MM.1S (cell line): ENCODE data around the gene EBF3.

ENCODE experiments used
- DNase-seq: peaks from one replicate; pipeline ENCODE4 v3.0.0-alpha.2; 2015
- H2AFZ ChIP-seq: fragments of 300-600 bp; sonication (generic); 2 replicates; pipeline ENCODE4 v1.6.0; 2016; ENCODE audit warnings: antibody characterized with exemption, low read length
- H3F3A ChIP-seq: fragments of 300-600 bp; sonication (generic); 2 replicates; pipeline ENCODE4 v1.6.1; 2016; ENCODE audit warnings: mild to moderate bottlenecking, antibody characterized with exemption, low read length, moderate library complexity, mixed read lengths; ENCODE audit not compliant: insufficient read depth
- H3K27ac ChIP-seq: fragments of 300-600 bp; sonication (generic); 2 replicates; pipeline ENCODE4 v1.5.1; 2016; ENCODE audit warnings: mild to moderate bottlenecking, low read length
- H3K27me3 ChIP-seq: fragments of 300-600 bp; sonication (generic); replicated peaks from 2 replicates; pipeline ENCODE4 v1.6.0; 2016; ENCODE audit warnings: low read length; ENCODE audit not compliant: insufficient read depth
- H3K36me3 ChIP-seq: fragments of 300-600 bp; sonication (generic); replicated peaks from 2 replicates; pipeline ENCODE4 v1.6.1; 2016; ENCODE audit warnings: mild to moderate bottlenecking, low read length, mixed read lengths; ENCODE audit not compliant: insufficient read depth
- H3K4me1 ChIP-seq: fragments of 300-600 bp; sonication (generic); 2 replicates; pipeline ENCODE4 v1.6.1; 2016; ENCODE audit warnings: low read length, mixed read lengths
- H3K4me2 ChIP-seq: fragments of 300-600 bp; sonication (generic); 2 replicates; pipeline ENCODE4 v1.6.0; 2016; ENCODE audit warnings: low read depth, low read length
- H3K4me3 ChIP-seq: fragments of 300-600 bp; sonication (generic); 2 replicates; pipeline ENCODE4 v1.5.1; 2016; ENCODE audit warnings: low read length, mixed read lengths
- H3K79me2 ChIP-seq: fragments of 300-600 bp; sonication (generic); 2 replicates; pipeline ENCODE4 v1.6.1; 2016; ENCODE audit warnings: mixed run types, low read length, mixed read lengths
- H3K9ac ChIP-seq: fragments of 300-600 bp; sonication (generic); 2 replicates; pipeline ENCODE4 v1.6.1; 2016; ENCODE audit warnings: low read length, mixed read lengths
- H3K9me2 ChIP-seq: fragments of 300-600 bp; sonication (generic); replicated peaks from 2 replicates; pipeline ENCODE4 v1.6.1; 2016; ENCODE audit warnings: mild to moderate bottlenecking, low read length, mixed read lengths; ENCODE audit not compliant: insufficient read depth
- H3K9me3 ChIP-seq: fragments of 300-600 bp; sonication (generic); replicated peaks from 2 replicates; pipeline ENCODE4 v1.6.1; 2016; ENCODE audit warnings: mild to moderate bottlenecking, low read length, mixed read lengths; ENCODE audit not compliant: insufficient read depth
- H4K20me1 ChIP-seq: fragments of 300-600 bp; sonication (generic); 2 replicates; pipeline ENCODE4 v1.6.1; 2016; ENCODE audit warnings: mild to moderate bottlenecking, low read length, moderate library complexity, mixed read lengths; ENCODE audit not compliant: insufficient read depth
- CTCF ChIP-seq: fragments of 300-600 bp; sonication (generic); IDR thresholded peaks from 2 replicates; pipeline ENCODE4 v1.5.1; 2016; ENCODE audit warnings: antibody characterized with exemption, low read length, mixed read lengths
- EZH2 ChIP-seq: fragments of 300-600 bp; sonication (generic); optimal IDR thresholded peaks from 2 replicates; pipeline ENCODE3; 2017; ENCODE audit warnings: low read depth, mild to moderate bottlenecking, antibody characterized with exemption, low read length, mixed read lengths
- EZH2phosphoT487 ChIP-seq: fragments of 300-600 bp; sonication (generic); IDR thresholded peaks from 2 replicates; pipeline ENCODE4 v1.6.1; 2018; ENCODE audit warnings: antibody characterized with exemption, low read length

Gene EBF3

GRCh38 chr10:129918836-129919235 is 45.2 kb downstream of the EBF3 start:
- Histone ChIP-seq H3K27me3 (no peaks in the 10 kb centered on the region), H3K4me1 (no peaks in the 10 kb centered on the region), H3K9me2 (no peaks in the 10 kb centered on the region), H4K20me1 (no peaks in the 10 kb centered on the region), H3F3A (no peaks in the 10 kb centered on the region), H3K4me2 (no peak overlapping the region), H3K27ac (no peak overlapping the region), H3K9me3 (no peaks in the 10 kb centered on the region), H2AFZ (no peak overlapping the region), H3K9ac (no peak overlapping the region), H3K4me3 (no peak overlapping the region), H3K79me2 (no peaks in the 10 kb centered on the region), H3K36me3 (no peaks in the 10 kb centered on the region)
- TF ChIP-seq EZH2 (no peak), CTCF (no peak), EZH2phosphoT487 (no peak)
- DNase-seq = no peak

GRCh38 chr10:129918401-129918800 is 45.7 kb downstream of the EBF3 start:
- H3K9ac ChIP-seq = no peak overlapping the region
- H3K36me3 ChIP-seq = no peaks in the 10 kb centered on the region
- H2AFZ ChIP-seq = no peak overlapping the region
- H3F3A ChIP-seq = no peaks in the 10 kb centered on the region
- H3K9me2 ChIP-seq = no peaks in the 10 kb centered on the region
- no peak for DNase-seq
- no peak overlapping the region for H3K4me2 ChIP-seq
- no peak overlapping the region for H3K4me3 ChIP-seq
- H3K79me2 ChIP-seq = no peaks in the 10 kb centered on the region
- H4K20me1 ChIP-seq = no peaks in the 10 kb centered on the region
- no peaks in the 10 kb centered on the region for H3K4me1 ChIP-seq
- no peaks in the 10 kb centered on the region for H3K27me3 ChIP-seq
- no peaks in the 10 kb centered on the region for H3K9me3 ChIP-seq
- TF ChIP-seq EZH2 (no peak), CTCF (no peak), EZH2phosphoT487 (no peak)
- H3K27ac ChIP-seq = no peak overlapping the region

GRCh38 chr10:129917936-129918335 is 46.1 kb downstream of the EBF3 start:
- no peaks in the 10 kb centered on the region for H3K9me2 ChIP-seq
- H4K20me1 ChIP-seq = no peaks in the 10 kb centered on the region
- no peaks in the 10 kb centered on the region for H3F3A ChIP-seq
- no peak for TF ChIP-seq EZH2phosphoT487
- TF ChIP-seq CTCF = no peak
- no peak for TF ChIP-seq EZH2
- no peaks in the 10 kb centered on the region for H3K36me3 ChIP-seq
- no peaks in the 10 kb centered on the region for H3K4me1 ChIP-seq
- no peak overlapping the region for H3K27ac ChIP-seq
- no peaks in the 10 kb centered on the region for H3K27me3 ChIP-seq
- H3K4me2 ChIP-seq = no peak overlapping the region
- no peak for DNase-seq
- H3K9me3 ChIP-seq = no peaks in the 10 kb centered on the region
- no peak overlapping the region for H3K4me3 ChIP-seq
- no peak overlapping the region for H2AFZ ChIP-seq
- H3K79me2 ChIP-seq = no peaks in the 10 kb centered on the region
- no peak overlapping the region for H3K9ac ChIP-seq
